NCI-H748 treated with DMSO at 0.1 percent for 48 hours (cell line): ENCODE results near the gene LSM2.

Source experiments
- DNase-seq: peaks from one replicate; lab custom pipeline; 2025; lab: John Stamatoyannopoulos, UW

Gene LSM2

GRCh38 chr6:31750411-31751022 lies 56.2 kb downstream of the LSM2 start:
- DNase-seq: no peak

- DNase-seq: no peak
These were observed 57.3 kb downstream of the LSM2 start for GRCh38 chr6:31749301-31750036.
